ENCODE results near the gene FKBP8.

GRCh38 chr19:18496167-18496979 lies 47.0 kb downstream of the FKBP8 start:
- no peak for TF ChIP-seq CTCF (IDR thresholded peaks at IDR 0.05; ENCODE audit: low read depth, low read length)
- TF ChIP-seq EZH2phosphoT487 (IDR thresholded peaks at IDR 0.05; ENCODE audit: low read depth): no peak
